Activated T-cell treated with anti-CD3 and anti-CD28 coated beads, Interleukin-2, amount 50 U/mL, for 72 hours (primary cell): ENCODE measurements around the gene DENND1A. TPM values are rescaled to one million over a fixed set of nuclear protein-coding genes. Genes with fewer than 3 reads are reported as not detected.

Experiments
- ATAC-seq, 2 donors: fragments of 150-1000 bp; cut with Tn5 transposase; replicated peaks in 1 of 2; 2 replicates each; pipeline ENCODE4 v1.10.0; 2021; ENCODE audit warnings: moderate library complexity in 2 of 2, mild to moderate bottlenecking in 1 of 2
- DNase-seq, 2 donors: peaks; one replicate each; pipeline ENCODE4 v3.0.0; 2021 to 2022; ENCODE audit warnings: mixed read lengths in 1 of 2
- H3K27ac Mint-ChIP-seq: one replicate; pipeline ENCODE4 v1.8.0; 2022; ENCODE audit warnings: mild to moderate bottlenecking, moderate library complexity, mixed read lengths
- H3K27me3 Mint-ChIP-seq: one replicate; pipeline ENCODE4 v1.8.0; 2022; ENCODE audit warnings: low read depth, mixed read lengths
- H3K36me3 Mint-ChIP-seq, 2 donors: one replicate each; pipeline ENCODE4 v1.8.0; 2022; ENCODE audit warnings: mixed read lengths in 2 of 2, mild to moderate bottlenecking in 1 of 2; ENCODE audit not compliant: insufficient read depth in 2 of 2
- H3K4me1 Mint-ChIP-seq: one replicate; pipeline ENCODE4 v1.8.0; 2022; ENCODE audit warnings: low read depth, mixed read lengths
- H3K4me3 Mint-ChIP-seq, 2 donors: one replicate each; pipeline ENCODE4 v1.8.0; 2022; ENCODE audit warnings: mild to moderate bottlenecking in 2 of 2, mixed read lengths in 2 of 2, moderate library complexity in 2 of 2
- H3K9me3 Mint-ChIP-seq, 2 donors: one replicate each; pipeline ENCODE4 v1.8.0; 2022; ENCODE audit warnings: mixed read lengths in 2 of 2
- total RNA-seq, 2 donors: library from RNA; stranded (reverse); gene quantifications; one replicate each; pipeline ENCODE4 v1.2.3, GENCODE V29; 2022

DENND1A gene
- total RNA-seq, 2 donors from 2014 or later: 18.3 to 18.5 TPM

- Mint-ChIP-seq H3K4me3 (no peak overlapping the region), H3K27me3 (no peaks in the 10 kb centered on the region), H3K4me1 (peaks cover 7% of the 10 kb centered on the region), H3K27ac (no peak overlapping the region), H3K36me3 (peaks cover 2 to 12% of the 10 kb centered on the region in 2 donors), H3K9me3 (peaks cover 1 to 5% of the 10 kb centered on the region in 2 donors)
- ATAC-seq: no peak
- no peak for DNase-seq
Observed at GRCh38 chr9:123537809-123538208, 392.1 kb downstream of the DENND1A start.

DNA sequence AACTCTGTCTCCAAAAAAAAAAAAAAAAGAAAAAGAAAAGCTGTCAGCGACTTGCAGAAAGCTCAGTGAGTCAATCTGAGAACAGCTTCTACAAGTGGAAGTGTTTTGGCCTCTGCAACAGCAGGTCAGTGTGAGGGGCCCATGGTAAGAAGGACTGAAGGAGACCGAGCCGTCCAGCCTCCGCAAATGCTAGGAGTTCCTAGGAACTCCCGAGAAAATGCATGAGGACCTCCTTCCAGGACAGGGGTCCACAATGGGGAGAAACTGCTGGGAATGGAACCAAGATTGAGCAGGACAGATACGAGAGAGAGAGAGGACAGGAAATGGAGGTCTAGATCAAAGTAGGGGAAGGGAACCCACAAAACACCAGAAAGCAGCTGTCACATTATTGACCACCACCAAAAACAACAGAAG lies 393.5 kb downstream of the DENND1A start:
- Mint-ChIP-seq H3K27me3 (no peaks in the 10 kb centered on the region), H3K36me3 (peaks cover 2 to 13% of the 10 kb centered on the region in 2 donors), H3K9me3 (peaks cover 1 to 5% of the 10 kb centered on the region in 2 donors), H3K27ac (no peak overlapping the region), H3K4me3 (no peak overlapping the region), H3K4me1 (peaks cover 7% of the 10 kb centered on the region)
- ATAC-seq: no peak
- no peak for DNase-seq

DNA sequence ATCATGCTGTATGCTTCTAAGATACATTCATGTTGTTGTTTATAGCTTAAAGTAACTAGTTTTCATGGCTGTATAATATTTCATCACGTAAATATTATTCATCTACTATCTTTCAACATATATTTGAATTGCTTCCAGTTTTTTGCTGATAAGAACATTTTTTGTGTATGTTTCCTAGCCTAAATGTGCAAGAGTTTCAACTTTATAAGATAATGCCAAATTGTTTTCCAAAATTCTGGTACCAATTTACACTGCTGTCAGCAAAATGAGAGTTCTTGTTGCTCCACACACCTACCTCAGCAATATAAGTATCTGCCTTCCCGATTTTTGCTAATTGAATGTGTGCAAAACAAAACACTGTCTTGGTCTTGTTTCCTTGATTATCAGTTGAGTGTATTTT lies 395.6 kb downstream of the DENND1A start:
- Mint-ChIP-seq H3K36me3 (peaks cover 7 to 25% of the 10 kb centered on the region in 2 donors), H3K27ac (no peak overlapping the region), H3K27me3 (no peaks in the 10 kb centered on the region), H3K9me3 (peaks cover 7 to 11% of the 10 kb centered on the region in 2 donors), H3K4me1 (peaks cover 7% of the 10 kb centered on the region), H3K4me3 (no peak overlapping the region)
- DNase-seq (no peak), ATAC-seq (no peak)

- Mint-ChIP-seq H3K4me3 (no peak overlapping the region), H3K9me3 (peaks cover 6 to 9% of the 10 kb centered on the region in 2 donors), H3K36me3 (peaks cover 7 to 22% of the 10 kb centered on the region in 2 donors), H3K27ac (no peak overlapping the region), H3K27me3 (no peaks in the 10 kb centered on the region), H3K4me1 (no peaks in the 10 kb centered on the region)
- no peak for ATAC-seq
- DNase-seq: no peak
Observed at GRCh38 chr9:123530244-123530643, 399.7 kb downstream of the DENND1A start.

DNA sequence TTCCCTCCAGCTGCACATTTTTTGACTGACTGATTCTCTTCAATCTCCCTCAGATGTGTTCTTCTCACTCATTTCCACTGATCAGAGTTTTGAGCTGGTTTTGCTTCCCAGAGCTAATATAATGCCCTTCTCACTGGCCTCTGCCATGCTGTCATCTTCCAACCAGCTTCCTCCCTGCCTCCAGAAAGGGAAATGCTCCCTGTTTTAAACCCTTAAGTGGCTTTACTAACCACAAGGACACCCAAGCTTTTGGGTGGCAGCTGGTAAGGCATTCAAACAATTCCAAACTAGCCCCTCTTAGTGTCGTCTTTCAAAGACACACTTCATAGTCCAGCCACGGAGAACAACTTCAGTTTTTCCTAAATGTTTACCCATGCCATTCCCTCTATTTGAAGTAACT lies 401.4 kb downstream of the DENND1A start:
- Mint-ChIP-seq H3K36me3 (peaks cover 7 to 14% of the 10 kb centered on the region in 2 donors), H3K27ac (no peak overlapping the region), H3K9me3 (peaks cover 6 to 7% of the 10 kb centered on the region in 2 donors), H3K27me3 (no peaks in the 10 kb centered on the region), H3K4me1 (no peaks in the 10 kb centered on the region), H3K4me3 (no peak overlapping the region)
- ATAC-seq (no peak), DNase-seq (no peak)

DNA sequence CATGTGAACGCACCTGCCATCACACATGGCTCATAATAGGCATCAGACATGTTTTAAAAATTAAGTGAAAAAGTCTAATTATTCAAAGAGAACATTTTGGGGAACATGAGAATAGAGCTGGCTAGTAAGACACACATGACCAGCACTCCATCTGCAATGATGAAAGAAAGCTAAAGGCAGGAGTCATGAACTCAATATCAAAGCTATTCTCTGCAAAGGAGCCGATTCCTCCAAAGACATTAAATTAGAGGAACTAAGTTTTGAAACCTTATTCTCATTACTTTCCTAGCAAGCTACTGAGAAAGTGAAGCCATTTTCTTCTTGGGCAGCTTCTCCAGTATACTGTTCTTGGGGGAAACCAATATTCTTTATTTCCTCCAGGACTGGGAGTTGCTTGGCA lies 401.9 kb downstream of the DENND1A start:
- Mint-ChIP-seq H3K27me3 (no peaks in the 10 kb centered on the region), H3K9me3 (peaks cover 6 to 7% of the 10 kb centered on the region in 2 donors), H3K36me3 (peaks cover 7 to 14% of the 10 kb centered on the region in 2 donors), H3K4me3 (no peak overlapping the region), H3K27ac (no peak overlapping the region), H3K4me1 (no peaks in the 10 kb centered on the region)
- DNase-seq: no peak
- ATAC-seq: no peak

- Mint-ChIP-seq H3K9me3 (peaks cover 6% of the 10 kb centered on the region in 2 donors), H3K4me3 (no peak overlapping the region), H3K36me3 (peaks cover 7 to 10% of the 10 kb centered on the region in 2 donors), H3K4me1 (no peaks in the 10 kb centered on the region), H3K27me3 (no peaks in the 10 kb centered on the region), H3K27ac (no peak overlapping the region)
- DNase-seq (no peak), ATAC-seq (no peak)
Observed at GRCh38 chr9:123525957-123526356, 404.0 kb downstream of the DENND1A start.

- no peak overlapping the region for H3K27ac Mint-ChIP-seq
- no peaks in the 10 kb centered on the region for H3K4me1 Mint-ChIP-seq
- no peak overlapping the region for H3K4me3 Mint-ChIP-seq
- H3K9me3 Mint-ChIP-seq: peaks cover 6% of the 10 kb centered on the region in 2 donors
- peaks cover 7 to 10% of the 10 kb centered on the region in 2 donors for H3K36me3 Mint-ChIP-seq
- no peak for DNase-seq
- ATAC-seq: no peak
- no peaks in the 10 kb centered on the region for H3K27me3 Mint-ChIP-seq
Observed at GRCh38 chr9:123525424-123525823, 404.5 kb downstream of the DENND1A start.

GRCh38 chr9:123524866-123525265 lies 405.1 kb downstream of the DENND1A start:
- Mint-ChIP-seq H3K27me3 (no peaks in the 10 kb centered on the region), H3K27ac (no peak overlapping the region), H3K9me3 (peaks cover 2 to 3% of the 10 kb centered on the region in 2 donors), H3K4me1 (no peaks in the 10 kb centered on the region), H3K4me3 (no peak overlapping the region), H3K36me3 (peaks cover 3 to 6% of the 10 kb centered on the region in 2 donors)
- ATAC-seq (no peak), DNase-seq (no peak)

DNA sequence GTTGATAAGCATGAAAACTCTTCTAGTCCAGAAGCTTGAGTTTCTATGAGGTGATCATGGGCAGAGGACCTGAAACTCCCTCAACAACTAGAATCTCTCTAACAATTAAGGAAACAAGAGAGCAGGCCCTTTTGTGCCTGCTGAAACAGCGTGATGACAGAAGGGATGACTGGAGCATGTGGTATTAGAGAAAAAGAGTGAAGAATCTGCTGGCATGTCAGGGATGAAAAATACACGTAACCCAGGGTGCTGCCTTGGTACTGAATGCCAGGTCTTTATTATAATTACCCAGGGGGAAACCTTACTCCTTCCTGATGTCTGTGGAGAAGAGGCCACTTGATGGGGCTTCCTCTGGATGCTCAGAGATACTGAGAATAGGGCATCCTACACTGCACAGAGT lies 406.1 kb downstream of the DENND1A start:
- Mint-ChIP-seq H3K36me3 (no peaks in the 10 kb centered on the region), H3K27ac (no peak overlapping the region), H3K27me3 (no peaks in the 10 kb centered on the region), H3K9me3 (no peaks in the 10 kb centered on the region), H3K4me3 (no peak overlapping the region), H3K4me1 (no peaks in the 10 kb centered on the region)
- DNase-seq: no peak
- ATAC-seq: no peak

GRCh38 chr9:123523001-123523400 lies 406.9 kb downstream of the DENND1A start:
- Mint-ChIP-seq H3K27me3 (no peaks in the 10 kb centered on the region), H3K27ac (no peak overlapping the region), H3K9me3 (no peaks in the 10 kb centered on the region), H3K4me3 (no peak overlapping the region), H3K36me3 (no peaks in the 10 kb centered on the region), H3K4me1 (no peaks in the 10 kb centered on the region)
- ATAC-seq (no peak), DNase-seq (no peak)

GRCh38 chr9:123522251-123522650 lies 407.7 kb downstream of the DENND1A start:
- Mint-ChIP-seq H3K4me3 (no peak overlapping the region), H3K4me1 (no peaks in the 10 kb centered on the region), H3K36me3 (no peaks in the 10 kb centered on the region), H3K9me3 (no peaks in the 10 kb centered on the region), H3K27ac (no peak overlapping the region), H3K27me3 (no peaks in the 10 kb centered on the region)
- no peak for ATAC-seq
- no peak for DNase-seq

DNA sequence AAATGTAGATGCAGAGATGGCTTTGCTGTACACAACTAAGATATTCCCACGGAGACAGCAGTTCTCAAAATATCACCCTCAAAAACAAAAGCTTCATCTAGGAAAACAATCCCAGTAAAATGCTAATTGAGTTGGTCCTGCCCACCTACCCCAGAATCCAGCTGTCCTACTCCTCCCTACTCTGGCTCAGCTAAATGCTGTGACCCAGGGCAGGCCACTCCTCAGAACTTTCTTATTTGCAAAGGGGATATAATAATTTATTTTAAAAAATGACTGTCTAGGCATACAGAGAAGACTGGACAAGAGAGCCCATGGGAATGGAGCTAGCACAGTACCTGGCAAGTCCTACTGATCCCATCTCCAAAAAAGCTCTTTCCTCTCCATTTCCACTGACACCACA lies 411.6 kb downstream of the DENND1A start:
- ATAC-seq (no peak), DNase-seq (no peak)
- no peaks in the 10 kb centered on the region for H3K36me3 Mint-ChIP-seq
- H3K4me1 Mint-ChIP-seq: no peaks in the 10 kb centered on the region
- H3K27me3 Mint-ChIP-seq: no peaks in the 10 kb centered on the region
- no peak overlapping the region for H3K4me3 Mint-ChIP-seq
- H3K27ac Mint-ChIP-seq: no peak overlapping the region
- no peaks in the 10 kb centered on the region for H3K9me3 Mint-ChIP-seq

GRCh38 chr9:123517512-123517911 lies 412.4 kb downstream of the DENND1A start:
- Mint-ChIP-seq H3K9me3 (no peaks in the 10 kb centered on the region), H3K4me1 (no peaks in the 10 kb centered on the region), H3K27me3 (no peaks in the 10 kb centered on the region), H3K4me3 (no peak overlapping the region), H3K36me3 (no peaks in the 10 kb centered on the region), H3K27ac (no peak overlapping the region)
- DNase-seq: no peak
- ATAC-seq: no peak
